Lung (tissue), 12 donors: ENCODE measurements around the gene OXT. TPM values are rescaled to one million over a fixed set of nuclear protein-coding genes. Genes with fewer than 3 reads are reported as not detected.

Experiments used
- ATAC-seq: fragments of 200-7000 bp; cut with Tn5 transposase; one replicate; pipeline ENCODE4 v1.9.1; 2020; ENCODE audit warnings: moderate number of reproducible peaks; ENCODE audit not compliant: insufficient read depth, low FRiP score
- DNase-seq, 3 donors: peaks; one replicate each; pipeline ENCODE4 v3.0.0-alpha.2; 2013 to 2017
- H3K27ac ChIP-seq, 2 donors: one replicate each; pipeline ENCODE4 v1.5.1; 2013; ENCODE audit warnings: mild to moderate bottlenecking in 2 of 2, moderate library complexity in 2 of 2, control low read depth in 1 of 2, inconsistent platforms in 1 of 2, low read depth in 1 of 2, low read length in 1 of 2
- H3K27me3 ChIP-seq, 3 donors: one replicate each; pipeline ENCODE4 v1.5.1; 2013; ENCODE audit warnings: low read length in 2 of 3; ENCODE audit not compliant: control insufficient read depth in 3 of 3, insufficient read depth in 3 of 3
- H3K36me3 ChIP-seq, 4 donors: one replicate each; pipeline ENCODE4 v1.5.1; 2013; ENCODE audit warnings: low read length in 4 of 4, mild to moderate bottlenecking in 1 of 4, moderate library complexity in 1 of 4; ENCODE audit not compliant: control insufficient read depth in 4 of 4, insufficient read depth in 4 of 4
- H3K4me1 ChIP-seq, 5 donors: one replicate each; pipeline ENCODE4 v1.5.1; 2013; ENCODE audit warnings: low read length in 5 of 5, mild to moderate bottlenecking in 2 of 5, moderate library complexity in 1 of 5; ENCODE audit not compliant: control insufficient read depth in 5 of 5, insufficient read depth in 5 of 5
- H3K4me3 ChIP-seq: one replicate; pipeline ENCODE4 v1.5.1; 2013; ENCODE audit warnings: mild to moderate bottlenecking, control low read depth, moderate library complexity
- H3K9ac ChIP-seq, 2 donors: one replicate each; pipeline ENCODE4 v1.5.1; 2013; ENCODE audit warnings: low read length in 2 of 2, control low read depth in 1 of 2; ENCODE audit not compliant: insufficient read depth in 1 of 2
- H3K9me3 ChIP-seq, 4 donors: one replicate each; pipeline ENCODE4 v1.5.1; 2013; ENCODE audit warnings: low read length in 3 of 4, mild to moderate bottlenecking in 1 of 4, moderate library complexity in 1 of 4; ENCODE audit not compliant: control insufficient read depth in 4 of 4, insufficient read depth in 3 of 4
- WGBS, 2 donors: extraction: QIAGEN DNeasy Blood & Tissue Kit; methylation state at CpG; one replicate each; pipeline ENCODE4 v1.1.7; 2013; 5-methylcytosine and 5-hydroxymethylcytosine counted together
- polyA plus RNA-seq, 2 donors: library from polyadenylated mRNA; stranded (reverse); fragments of 200-250 nt; gene quantifications; one replicate each; pipeline ENCODE4 v1.2.1, GENCODE V29; 2013
- total RNA-seq, 2 donors: library from RNA; depleted of rRNA in 1 of 2; stranded (reverse); fragments of >200 nt in 1 of 2; gene quantifications; one replicate each; pipeline ENCODE4 v1.2.1, GENCODE V29; 2014 to 2021
- TF ChIP-seq, protein P1 (sequence below): IDR thresholded peaks from 2 replicates; pipeline ENCODE4 v1.5.1; 2012; ENCODE audit warnings: mild to moderate bottlenecking; ENCODE audit errors: control extremely low read depth, extremely low read depth
- donor health status: control.
- donor health status: control.
- donor health status: Bipolar disorder and iron deficiency.
- donor health status: healthy.
- donor health status: DM: yes; HTN: yes; CAD: no.

Gene OXT
- total and polyA plus RNA-seq, 4 donors = not detected

DNA sequence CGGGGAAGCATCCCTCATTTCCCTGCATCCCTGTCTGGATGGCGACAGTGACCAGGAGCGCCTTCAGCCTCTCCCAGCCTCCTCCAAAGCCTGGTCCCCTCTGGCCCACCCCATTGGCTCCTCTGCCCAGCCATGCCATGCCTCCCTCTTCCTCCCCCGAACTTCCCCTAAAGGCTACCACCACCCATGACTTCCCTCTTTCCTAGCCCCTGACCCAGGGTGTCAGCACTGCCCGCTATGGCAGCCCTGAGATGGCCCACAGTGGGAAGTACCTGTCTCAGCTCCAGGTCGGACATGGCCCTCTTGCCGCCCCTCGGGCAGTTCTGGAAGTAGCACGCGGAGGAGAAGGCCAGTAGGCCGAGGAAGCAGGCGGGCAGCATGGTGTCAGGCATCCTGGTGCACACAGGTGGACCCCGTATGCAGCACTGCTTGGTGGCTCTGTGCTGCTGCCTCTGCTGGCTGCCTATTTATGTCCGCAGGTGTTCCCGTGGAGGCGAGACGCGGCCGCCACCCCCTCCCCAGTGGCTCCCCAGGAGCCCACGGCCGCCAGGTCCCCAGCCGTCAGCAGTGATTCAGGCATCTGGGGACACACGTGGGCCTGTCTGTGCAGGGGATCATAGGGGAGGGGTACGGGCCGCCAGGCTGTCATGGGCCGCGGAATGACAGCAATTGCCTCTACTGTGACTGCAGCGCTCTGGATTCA is 13.0 kb downstream of the OXT start, which contains the start of gene AVP:
AVP (minus strand) TSS at position 442 of the 703 bp plus-strand sequence; CDS start at position 392, 50 bp downstream.
- DNase-seq = no peak
- peaks cover 0 to 8% (median 0%) of the 10 kb centered on the region in 5 donors for H3K4me1 ChIP-seq
- WGBS, 2 donors = 59 to 75% methylated on average over 28 of the region's 28 CpGs
- TF ChIP-seq, protein P1, sequence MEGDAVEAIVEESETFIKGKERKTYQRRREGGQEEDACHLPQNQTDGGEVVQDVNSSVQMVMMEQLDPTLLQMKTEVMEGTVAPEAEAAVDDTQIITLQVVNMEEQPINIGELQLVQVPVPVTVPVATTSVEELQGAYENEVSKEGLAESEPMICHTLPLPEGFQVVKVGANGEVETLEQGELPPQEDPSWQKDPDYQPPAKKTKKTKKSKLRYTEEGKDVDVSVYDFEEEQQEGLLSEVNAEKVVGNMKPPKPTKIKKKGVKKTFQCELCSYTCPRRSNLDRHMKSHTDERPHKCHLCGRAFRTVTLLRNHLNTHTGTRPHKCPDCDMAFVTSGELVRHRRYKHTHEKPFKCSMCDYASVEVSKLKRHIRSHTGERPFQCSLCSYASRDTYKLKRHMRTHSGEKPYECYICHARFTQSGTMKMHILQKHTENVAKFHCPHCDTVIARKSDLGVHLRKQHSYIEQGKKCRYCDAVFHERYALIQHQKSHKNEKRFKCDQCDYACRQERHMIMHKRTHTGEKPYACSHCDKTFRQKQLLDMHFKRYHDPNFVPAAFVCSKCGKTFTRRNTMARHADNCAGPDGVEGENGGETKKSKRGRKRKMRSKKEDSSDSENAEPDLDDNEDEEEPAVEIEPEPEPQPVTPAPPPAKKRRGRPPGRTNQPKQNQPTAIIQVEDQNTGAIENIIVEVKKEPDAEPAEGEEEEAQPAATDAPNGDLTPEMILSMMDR = no peak
- H3K27ac ChIP-seq = no peak within 1 kb of the TSS
- H3K4me3 ChIP-seq = no peak within 1 kb of the TSS
- no peaks in the 10 kb centered on the region for H3K36me3 ChIP-seq
- H3K9me3 ChIP-seq = peaks cover 0 to 4% (median 0%) of the 10 kb centered on the region in 4 donors
- no peak within 1 kb of the TSS for H3K9ac ChIP-seq
- ATAC-seq = no peak
- peaks cover 0 to 34% (median 23%) of the 10 kb centered on the region in 3 donors for H3K27me3 ChIP-seq

DNA sequence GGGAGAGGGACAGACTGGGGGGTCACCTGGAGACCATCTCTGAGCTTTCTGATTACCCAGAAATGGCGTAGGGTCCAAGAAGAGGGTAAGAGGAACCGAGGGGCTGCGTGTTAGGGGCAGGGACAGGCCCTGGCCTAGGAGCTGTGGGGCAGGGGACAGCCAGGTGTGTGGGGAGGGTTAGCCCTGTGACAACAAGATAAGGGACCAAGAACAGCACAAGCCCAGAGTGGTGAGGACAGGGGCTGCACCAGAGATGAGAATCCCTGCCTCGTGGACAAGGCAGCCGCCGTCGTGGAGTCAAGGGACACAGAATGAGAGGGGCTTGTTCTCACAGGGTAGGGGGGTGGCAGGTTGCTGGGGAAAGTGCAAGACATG is 13.6 kb downstream of the OXT start:
- no peak for DNase-seq
- no peak for ATAC-seq
- Histone ChIP-seq H3K9ac (no peak overlapping the region), H3K4me3 (no peak overlapping the region), H3K4me1 (peaks cover 0 to 8% (median 0%) of the 10 kb centered on the region in 5 donors), H3K27ac (no peak overlapping the region), H3K36me3 (no peaks in the 10 kb centered on the region), H3K9me3 (peaks cover 0 to 4% (median 0%) of the 10 kb centered on the region in 4 donors), H3K27me3 (peaks cover 0 to 34% (median 23%) of the 10 kb centered on the region in 3 donors)
- TF ChIP-seq, protein P1 = no peak
- 82 to 83% methylated on average over 7 of the region's 7 CpGs for WGBS, 2 donors

DNA sequence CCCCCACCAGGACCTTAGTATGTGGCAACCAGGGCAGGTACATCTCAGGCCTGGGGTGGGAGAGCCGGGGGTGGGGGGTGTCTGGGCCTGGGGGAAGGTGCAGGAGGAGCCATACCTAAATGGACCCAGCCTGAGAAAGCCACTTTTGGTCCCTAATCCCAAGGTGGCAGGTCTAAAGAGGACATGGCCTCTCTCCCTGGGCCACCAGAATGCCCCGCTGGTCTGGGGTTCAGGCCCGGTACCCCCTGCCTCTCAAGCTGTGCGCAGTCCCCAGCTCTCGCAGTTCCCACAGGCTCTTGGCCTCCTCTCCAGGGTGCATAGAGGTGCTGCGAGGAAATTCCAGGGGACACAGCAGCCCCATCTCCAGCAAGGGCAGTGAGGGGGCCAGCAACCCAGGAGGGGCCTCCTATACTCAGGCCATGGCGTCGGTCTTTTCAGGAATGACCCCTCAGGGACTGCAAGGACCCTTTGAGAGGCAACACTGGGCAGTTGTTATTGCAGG is 14.2 kb downstream of the OXT start:
- no peaks in the 10 kb centered on the region for H3K36me3 ChIP-seq
- peaks cover 0 to 8% (median 0%) of the 10 kb centered on the region in 5 donors for H3K4me1 ChIP-seq
- H3K27me3 ChIP-seq = peaks cover 0 to 32% (median 21%) of the 10 kb centered on the region in 3 donors
- H3K4me3 ChIP-seq = no peak overlapping the region
- H3K27ac ChIP-seq = no peak overlapping the region
- no peak overlapping the region for H3K9ac ChIP-seq
- peaks cover 0 to 3% (median 0%) of the 10 kb centered on the region in 4 donors for H3K9me3 ChIP-seq
- DNase-seq (no peak), ATAC-seq (no peak)
- TF ChIP-seq, protein P1 = no peak
- WGBS, 2 donors = 94 to 96% methylated on average over 8 of the region's 8 CpGs
